HepG2 (cell line): ENCODE results near the gene LRR1. TPM values are rescaled to one million over a fixed set of nuclear protein-coding genes. Genes with fewer than 3 reads are reported as not detected.
A peak's percentile ranks its signal among the peaks of the same experiment; 100 is the strongest.

Source experiments
- ARID2 ChIP-seq: sonication (generic); formaldehyde crosslinking; IDR thresholded peaks from 2 replicates; pipeline ENCODE4 v1.8.1; 2022; ENCODE audit warnings: mild to moderate bottlenecking, missing genetic modification reagents, borderline replicate concordance
- CREM ChIP-seq, 2 experiments: sonication (generic) in 1 of 2; formaldehyde crosslinking in 1 of 2; IDR thresholded peaks; 2 replicates each; pipeline versions ENCODE4 v1.4.0 to v1.6.1; 2016 to 2020; ENCODE audit warnings: antibody characterized with exemption in 1 of 2, mild to moderate bottlenecking in 1 of 2, missing genetic modification reagents in 1 of 2
- DR1 ChIP-seq: sonication (generic); formaldehyde crosslinking; IDR thresholded peaks from 2 replicates; pipeline ENCODE4 v1.8.0; 2021; ENCODE audit warnings: mild to moderate bottlenecking, missing genetic modification reagents, inconsistent platforms
- FOXO1 ChIP-seq: sonication (generic); formaldehyde crosslinking; IDR thresholded peaks from 2 replicates; pipeline ENCODE4 v1.4.0; 2020; ENCODE audit warnings: missing genetic modification reagents
- HDAC1 ChIP-seq: sonication (generic); formaldehyde crosslinking; IDR thresholded peaks from 2 replicates; pipeline ENCODE4 v1.5.1; 2020; ENCODE audit warnings: mild to moderate bottlenecking, missing genetic modification reagents
- HMG20A ChIP-seq: IDR thresholded peaks from 2 replicates; pipeline ENCODE4 v1.6.1; 2016; ENCODE audit warnings: borderline replicate concordance
- HMG20B ChIP-seq: conservative IDR thresholded peaks from 2 replicates; pipeline ENCODE4 v1.6.1; 2016; ENCODE audit warnings: missing genetic modification reagents, missing compliant biosample characterization
- MED13 ChIP-seq: sonication (generic); formaldehyde crosslinking; IDR thresholded peaks from 2 replicates; pipeline ENCODE4 v1.5.0; 2020; ENCODE audit warnings: missing genetic modification reagents
- MIER2 ChIP-seq: IDR thresholded peaks from 2 replicates; pipeline ENCODE4 v1.6.1; 2016; ENCODE audit warnings: missing biosample characterization, missing genetic modification reagents
- MXD4 ChIP-seq: IDR thresholded peaks from 2 replicates; pipeline ENCODE4 v1.6.1; 2016; ENCODE audit warnings: mild to moderate bottlenecking, missing biosample characterization, missing genetic modification reagents
- MYPOP ChIP-seq: sonication (generic); formaldehyde crosslinking; IDR thresholded peaks from 2 replicates; pipeline ENCODE4 v1.8.1; 2023; ENCODE audit warnings: mild to moderate bottlenecking, moderate library complexity, missing genetic modification reagents
- NONO ChIP-seq, 2 experiments: fragments of 450-650 bp in 1 of 2; sonication (generic) in 1 of 2; formaldehyde crosslinking in 1 of 2; IDR thresholded peaks in 1 of 2; conservative IDR thresholded peaks in 1 of 2; 2 replicates each; pipeline versions ENCODE4 v1.6.1 to v1.8.0; 2017 to 2022; ENCODE audit warnings: mild to moderate bottlenecking in 1 of 2, missing genetic modification reagents in 1 of 2, moderate library complexity in 1 of 2
- SMAD3 ChIP-seq: sonication (generic); formaldehyde crosslinking; IDR thresholded peaks from 2 replicates; pipeline ENCODE4 v1.4.0; 2020; ENCODE audit warnings: missing genetic modification reagents
- TFE3 ChIP-seq: IDR thresholded peaks from 2 replicates; pipeline ENCODE4 v1.6.1; 2016
- U2AF1 ChIP-seq: fragments of 200-400 bp; formaldehyde crosslinking; optimal IDR thresholded peaks from 2 replicates; pipeline ENCODE3; 2017; ENCODE audit warnings: mild to moderate bottlenecking, low read depth, low read length
- ZNF10 ChIP-seq: sonication (generic); formaldehyde crosslinking; IDR thresholded peaks from 2 replicates; pipeline ENCODE4 v1.4.0; 2020; ENCODE audit warnings: mild to moderate bottlenecking, low read depth, missing genetic modification reagents, borderline replicate concordance
- ZNF333 ChIP-seq: sonication (generic); formaldehyde crosslinking; IDR thresholded peaks from 2 replicates; pipeline ENCODE4 v1.4.0; 2020; ENCODE audit warnings: mild to moderate bottlenecking, missing genetic modification reagents, borderline replicate concordance
- ZNF44 ChIP-seq: sonication (generic); formaldehyde crosslinking; IDR thresholded peaks from 2 replicates; pipeline ENCODE4 v1.5.1; 2020; ENCODE audit warnings: mild to moderate bottlenecking, missing genetic modification reagents
- ZNF451 ChIP-seq: sonication (generic); formaldehyde crosslinking; IDR thresholded peaks from 2 replicates; pipeline ENCODE4 v1.5.0; 2020; ENCODE audit warnings: mild to moderate bottlenecking, missing genetic modification reagents
- ZNF496 ChIP-seq: sonication (generic); formaldehyde crosslinking; IDR thresholded peaks from 2 replicates; pipeline ENCODE4 v1.8.1; 2023; ENCODE audit warnings: mild to moderate bottlenecking, moderate library complexity, missing genetic modification reagents; ENCODE audit not compliant: insufficient replicate concordance
- ZNF660 ChIP-seq: sonication (generic); formaldehyde crosslinking; IDR thresholded peaks from 2 replicates; pipeline ENCODE4 v1.5.1; 2020; ENCODE audit warnings: mild to moderate bottlenecking, low read depth, missing genetic modification reagents, borderline replicate concordance
- ZNF772 ChIP-seq: sonication (generic); formaldehyde crosslinking; IDR thresholded peaks from 2 replicates; pipeline ENCODE4 v1.5.0; 2020; ENCODE audit warnings: mild to moderate bottlenecking, missing genetic modification reagents
- ZNF792 ChIP-seq: IDR thresholded peaks from 2 replicates; pipeline ENCODE4 v1.6.1; 2016
- ZNF883 ChIP-seq: sonication (generic); formaldehyde crosslinking; IDR thresholded peaks from 2 replicates; pipeline ENCODE4 v1.5.1; 2020; ENCODE audit warnings: mild to moderate bottlenecking, missing genetic modification reagents; ENCODE audit errors: not compliant biosample characterization
- ZXDC ChIP-seq: sonication (generic); formaldehyde crosslinking; IDR thresholded peaks from 2 replicates; pipeline ENCODE4 v1.5.0; 2020; ENCODE audit warnings: mild to moderate bottlenecking, missing genetic modification reagents
- polyA plus RNA-seq, 8 experiments: library from polyadenylated mRNA; depleted of rRNA in 3 of 8; stranded (reverse) in 7 of 8; unstranded in 1 of 8; fragments of >200 nt; fragmentation: Illumina TruSeq in 4 of 8; extraction: Trizol in 4 of 8; gene quantifications; 2 replicates each; pipeline versions ENCODE4 v1.2.1 to v1.2.3, GENCODE V29; 2011 to 2016; ENCODE audit warnings: low read depth in 4 of 8, missing spikeins in 1 of 8, mixed read lengths in 1 of 8; ENCODE audit not compliant: insufficient read depth in 1 of 8
- total RNA-seq, 5 experiments: library from RNA; depleted of rRNA; stranded (reverse); fragments of >200 nt; fragmentation: Illumina TruSeq; extraction: Trizol; gene quantifications; 2 replicates each; pipeline ENCODE4 v1.2.3, GENCODE V29; 2016; ENCODE audit warnings: low read depth in 1 of 5
- TF ChIP-seq, protein P1 (sequence below): sonication (generic); formaldehyde crosslinking; IDR thresholded peaks from 2 replicates; pipeline ENCODE4 v1.8.1; 2023; ENCODE audit warnings: mild to moderate bottlenecking, missing genetic modification reagents, borderline replicate concordance

The LRR1 gene
- total and polyA plus RNA-seq, 2 of the 13 experiments (the other 11 are each of a cell fraction or from before 2014, with no cell fraction given), result 7.0 to 36.2 TPM

DNA sequence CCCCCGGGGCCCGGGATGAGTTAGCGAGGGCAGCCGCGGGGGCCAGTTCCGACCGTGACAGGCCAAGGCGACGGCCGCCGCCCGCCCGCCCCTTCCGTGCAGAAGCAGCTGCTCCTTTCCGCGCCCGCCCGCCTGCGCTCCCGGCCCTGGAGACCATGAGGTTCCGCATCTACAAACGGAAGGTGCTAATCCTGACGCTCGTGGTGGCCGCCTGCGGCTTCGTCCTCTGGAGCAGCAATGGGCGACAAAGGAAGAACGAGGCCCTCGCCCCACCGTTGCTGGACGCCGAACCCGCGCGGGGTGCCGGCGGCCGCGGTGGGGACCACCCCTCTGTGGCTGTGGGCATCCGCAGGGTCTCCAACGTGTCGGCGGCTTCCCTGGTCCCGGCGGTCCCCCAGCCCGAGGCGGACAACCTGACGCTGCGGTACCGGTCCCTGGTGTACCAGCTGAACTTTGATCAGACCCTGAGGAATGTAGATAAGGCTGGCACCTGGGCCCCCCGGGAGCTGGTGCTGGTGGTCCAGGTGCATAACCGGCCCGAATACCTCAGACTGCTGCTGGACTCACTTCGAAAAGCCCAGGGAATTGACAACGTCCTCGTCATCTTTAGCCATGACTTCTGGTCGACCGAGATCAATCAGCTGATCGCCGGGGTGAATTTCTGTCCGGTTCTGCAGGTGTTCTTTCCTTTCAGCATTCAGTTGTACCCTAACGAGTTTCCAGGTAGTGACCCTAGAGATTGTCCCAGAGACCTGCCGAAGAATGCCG is 22.6 kb downstream of the LRR1 start (continued):
- no peak for TF ChIP-seq ZNF10 (CRISPR knock-in tag)
- no peak; the same call in 1 of the 2 replicates for TF ChIP-seq ZNF451
- TF ChIP-seq, protein P1, sequence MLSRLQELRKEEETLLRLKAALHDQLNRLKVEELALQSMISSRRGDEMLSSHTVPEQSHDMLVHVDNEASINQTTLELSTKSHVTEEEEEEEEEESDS (CRISPR knock-in tag), result no peak
- peak; percentile 56 for TF ChIP-seq ZNF883 (CRISPR knock-in tag)
- no peak for TF ChIP-seq ZNF496
- no peak for TF ChIP-seq ZNF660 (CRISPR knock-in tag)
- no peak for TF ChIP-seq SMAD3
- TF ChIP-seq ZNF333 (CRISPR knock-in tag), result no peak
- TF ChIP-seq CREM (IDR thresholded peaks at IDR 0.05), result no peak
- TF ChIP-seq CREM (CRISPR knock-in tag; IDR thresholded peaks at IDR 0.05), result no peak
- no peak for TF ChIP-seq MED13
- no peak for TF ChIP-seq ZNF772 (CRISPR knock-in tag)
- no peak for TF ChIP-seq NONO (IDR thresholded peaks at IDR 0.05)
- 0 out of 2 replicates have a peak, but pooled peaks have one; percentile 15 for TF ChIP-seq NONO (CRISPR knock-in tag; conservative IDR thresholded peaks at IDR 0.05)
- TF ChIP-seq HDAC1 (CRISPR knock-in tag), result peak; percentile 4; the same call in 1 of the 2 replicates
- TF ChIP-seq MIER2, result no peak
- no peak for TF ChIP-seq HMG20A (CRISPR knock-in tag)
- no peak for TF ChIP-seq U2AF1
- TF ChIP-seq MYPOP (CRISPR knock-in tag), result peak; percentile 24; the same call in 1 of the 2 replicates
- no peak for TF ChIP-seq HMG20B
- TF ChIP-seq ARID2 (CRISPR knock-in tag), result no peak
- TF ChIP-seq ZXDC (CRISPR knock-in tag), result no peak
- TF ChIP-seq TFE3, result no peak
- no peak for TF ChIP-seq DR1 (CRISPR knock-in tag)
- no peak for TF ChIP-seq ZNF792 (CRISPR knock-in tag)
- no peak for TF ChIP-seq FOXO1
- TF ChIP-seq MXD4 (CRISPR knock-in tag), result no peak
- TF ChIP-seq ZNF44 (CRISPR knock-in tag), result peak; percentile 80; the same call in 1 of the 2 replicates
